T-helper 2 cell (primary cell): Measurements from ENCODE around the gene NDUFAF8.
A peak's percentile ranks its signal among the peaks of the same experiment; 100 is the strongest.

Experiments
- DNase-seq, 5 experiments: peaks; one replicate each; pipeline versions ENCODE4 v3.0.0 to v3.0.0-alpha.2; 2012 to 2022

NDUFAF8 gene

DNA sequence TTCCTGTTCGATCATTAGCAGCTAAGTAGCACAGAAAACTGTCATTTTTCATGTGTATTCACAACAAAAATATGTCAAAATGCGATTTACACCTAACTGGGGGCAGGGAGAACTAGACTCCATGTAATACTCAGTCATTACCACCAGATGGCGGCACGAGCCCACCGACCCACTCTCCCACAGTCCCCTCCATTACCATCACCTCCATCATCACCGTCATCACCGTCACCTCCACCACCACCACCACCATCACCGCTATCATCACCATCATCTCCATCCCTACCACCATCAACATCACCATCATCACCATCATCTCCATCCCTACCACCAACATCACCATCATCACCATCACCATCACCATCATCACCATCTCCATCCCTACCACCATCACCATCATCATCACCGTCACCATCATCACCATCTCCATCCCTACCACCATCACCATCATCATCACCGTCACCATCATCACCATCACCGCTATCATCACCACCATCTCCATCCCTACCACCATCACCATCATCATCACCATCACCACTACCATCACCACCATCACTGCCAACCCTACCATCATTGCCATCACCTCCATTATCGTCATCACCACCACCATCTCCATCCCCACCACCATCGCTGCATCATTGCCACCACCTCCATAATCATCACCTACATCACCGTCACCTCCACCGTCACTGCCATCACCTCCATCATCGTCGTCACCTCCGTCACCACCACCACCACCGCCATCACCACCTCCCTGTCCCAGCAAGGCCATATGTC, 14.4 kb downstream of the NDUFAF8 start:
- peak in 4 of 5 experiments; percentile 33 to 61 (median 40) for DNase-seq

DNA sequence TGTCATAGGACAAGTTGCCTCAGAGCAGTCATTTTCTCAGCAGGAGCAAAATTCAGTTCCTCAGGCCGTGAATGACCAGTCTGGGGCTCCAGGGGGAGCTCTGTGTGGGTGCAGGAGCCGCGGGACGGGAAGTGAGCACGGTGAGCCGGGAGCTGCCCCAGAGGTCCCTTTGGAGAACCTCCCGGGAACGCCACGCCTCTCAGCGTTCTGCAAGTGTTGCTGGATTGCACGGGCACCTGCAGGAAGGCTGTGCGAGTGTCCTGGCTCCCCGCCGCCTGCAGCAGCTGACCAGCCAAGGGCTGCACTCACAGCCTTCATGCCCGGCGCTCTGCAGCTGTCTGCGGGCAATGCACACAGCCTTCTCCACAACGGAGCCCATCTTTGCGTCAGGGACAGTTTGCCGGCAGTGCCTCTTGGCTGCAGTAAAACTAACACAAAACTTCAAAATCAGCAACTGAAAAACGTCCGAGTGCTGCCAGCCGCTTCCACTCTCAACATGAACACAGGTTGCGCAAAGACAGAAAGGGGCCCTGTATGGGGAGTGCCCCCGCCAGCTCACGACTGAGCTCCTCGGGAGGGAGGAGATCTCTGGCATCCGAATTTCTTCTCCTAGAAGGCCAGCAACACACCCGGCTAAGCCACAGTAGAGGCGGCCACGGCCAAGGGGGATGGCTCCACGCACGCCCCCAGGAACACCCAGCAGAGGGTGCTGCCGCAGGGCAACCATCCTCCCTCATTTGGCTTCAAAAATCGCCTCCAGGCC, 16.0 kb downstream of the NDUFAF8 start:
- DNase-seq, result no peak

DNA sequence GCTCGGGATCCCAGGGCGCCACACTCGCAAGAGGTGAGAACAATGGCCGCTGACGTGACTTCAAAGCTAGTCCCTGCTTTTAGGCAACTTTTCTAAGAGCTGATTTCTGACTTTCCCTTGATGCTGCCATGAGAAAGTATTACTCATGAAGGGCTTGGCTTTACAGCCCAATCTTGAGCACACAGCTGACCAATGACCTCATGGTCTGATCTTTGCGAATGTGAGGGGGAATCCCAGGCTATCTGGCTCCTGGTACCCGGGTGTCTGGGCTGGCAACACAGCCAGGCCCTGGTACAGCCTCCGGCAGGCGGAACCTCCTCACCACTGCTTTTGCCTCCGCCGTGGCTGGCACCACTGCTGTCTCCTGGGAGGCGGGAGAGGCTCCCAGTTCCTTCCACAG, 17.5 kb downstream of the NDUFAF8 start:
- DNase-seq, result no peak

DNA sequence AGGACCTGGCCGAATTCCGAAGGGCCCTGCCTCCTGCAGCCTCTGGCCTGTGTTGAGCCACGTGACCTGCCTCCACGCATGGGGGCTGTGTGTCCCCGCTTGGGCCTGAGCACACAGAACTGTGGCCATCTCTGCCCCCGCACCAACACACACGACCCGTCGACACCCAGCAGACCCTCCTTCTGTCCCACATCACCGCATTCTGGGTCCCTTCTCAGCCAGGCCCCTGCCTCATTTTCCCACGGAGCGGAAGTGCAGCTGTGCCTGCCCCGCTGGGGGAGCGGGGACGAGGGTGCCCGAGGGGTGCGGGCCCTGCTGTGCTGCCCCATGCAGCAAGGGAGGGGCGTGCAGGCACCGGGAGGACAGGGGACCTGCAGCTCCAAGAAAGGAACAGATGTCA, 18.4 kb downstream of the NDUFAF8 start:
- no peak for DNase-seq

DNA sequence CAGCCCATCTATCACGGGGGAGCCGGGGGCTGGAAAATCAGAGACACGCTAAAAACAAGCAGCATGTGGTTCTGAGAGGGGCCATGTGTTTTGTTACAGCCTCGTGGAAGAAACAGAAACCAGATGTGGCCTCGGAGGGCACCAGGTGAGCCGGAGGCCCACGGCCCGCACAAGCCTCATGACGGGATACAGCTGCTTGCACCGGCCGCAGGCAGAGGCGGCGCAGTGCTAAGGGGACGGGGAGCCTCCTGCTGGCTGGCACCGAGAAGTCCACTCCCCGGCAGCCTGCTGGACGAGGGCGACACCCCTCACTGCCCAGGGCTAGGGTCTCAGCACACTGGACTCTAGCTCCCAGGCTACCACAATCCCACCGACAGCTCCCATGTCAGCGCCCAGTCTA, 19.2 kb downstream of the NDUFAF8 start:
- no peak for DNase-seq

DNA sequence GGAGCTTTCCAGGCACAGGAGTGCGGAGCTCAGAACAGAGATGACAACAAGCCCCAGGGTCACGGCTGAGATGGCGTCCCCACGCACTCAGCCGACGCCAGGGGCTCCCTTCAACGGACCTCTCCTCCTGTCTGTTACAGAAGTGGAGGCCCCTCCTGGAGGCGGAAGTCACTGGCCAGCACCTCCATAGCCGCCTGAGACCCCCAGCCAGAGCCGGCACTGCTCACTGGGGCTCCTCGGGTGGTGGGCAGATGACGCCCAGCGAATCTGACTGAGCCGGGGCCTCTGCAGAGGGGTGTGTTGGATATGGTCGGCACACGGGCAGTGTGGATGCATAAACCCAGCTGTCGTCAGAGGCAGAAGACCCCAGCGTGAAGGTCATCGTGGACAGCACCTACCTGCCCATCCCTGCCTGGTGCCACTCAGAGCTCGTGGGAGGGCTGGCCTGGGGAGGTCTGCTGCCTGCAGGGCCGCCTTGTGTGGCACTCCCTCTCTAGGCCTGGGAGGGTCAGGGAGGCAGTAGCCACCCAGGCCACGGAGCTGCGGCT, 20.0 kb downstream of the NDUFAF8 start:
- no peak for DNase-seq

DNA sequence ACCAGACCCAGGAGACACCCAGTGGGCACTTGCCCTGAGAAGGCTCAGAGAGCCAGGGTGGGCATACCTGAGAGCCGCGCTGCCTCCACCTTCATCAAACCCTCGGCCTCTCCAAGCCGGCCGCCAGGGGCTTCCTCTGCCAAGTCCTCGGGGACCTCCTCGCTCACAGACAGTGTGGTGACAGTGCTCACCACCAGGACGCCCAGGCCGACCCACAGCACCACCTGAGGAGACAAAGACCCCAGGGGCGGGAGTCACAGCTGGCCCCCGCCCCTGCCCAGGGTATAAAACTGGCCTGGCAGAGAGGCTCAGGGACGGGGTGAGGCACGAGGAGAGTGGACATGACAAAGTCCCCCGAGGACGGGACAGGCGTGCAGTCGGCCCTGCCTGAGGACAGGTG, 21.1 kb downstream of the NDUFAF8 start:
- no peak for DNase-seq

DNA sequence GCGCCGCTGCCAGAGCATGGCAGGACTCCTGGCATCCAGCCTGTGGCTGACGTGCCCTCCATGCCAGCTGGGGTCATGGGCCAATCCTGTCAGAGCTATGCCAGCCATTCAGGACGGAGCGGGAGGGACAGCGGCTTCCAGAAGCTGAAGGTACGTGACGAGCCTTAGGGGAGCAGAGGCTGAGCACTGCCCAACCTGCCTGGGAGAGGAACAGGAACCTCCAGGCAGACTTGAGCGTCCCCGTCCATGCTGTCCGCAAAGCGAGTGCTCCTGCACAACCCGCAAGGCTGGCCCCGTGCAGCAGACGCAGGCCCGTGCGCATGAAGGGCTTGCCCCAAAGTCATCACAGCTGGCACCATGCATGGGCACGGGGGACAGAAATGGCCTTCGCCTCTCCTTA, 21.5 kb downstream of the NDUFAF8 start:
- DNase-seq, result no peak

DNA sequence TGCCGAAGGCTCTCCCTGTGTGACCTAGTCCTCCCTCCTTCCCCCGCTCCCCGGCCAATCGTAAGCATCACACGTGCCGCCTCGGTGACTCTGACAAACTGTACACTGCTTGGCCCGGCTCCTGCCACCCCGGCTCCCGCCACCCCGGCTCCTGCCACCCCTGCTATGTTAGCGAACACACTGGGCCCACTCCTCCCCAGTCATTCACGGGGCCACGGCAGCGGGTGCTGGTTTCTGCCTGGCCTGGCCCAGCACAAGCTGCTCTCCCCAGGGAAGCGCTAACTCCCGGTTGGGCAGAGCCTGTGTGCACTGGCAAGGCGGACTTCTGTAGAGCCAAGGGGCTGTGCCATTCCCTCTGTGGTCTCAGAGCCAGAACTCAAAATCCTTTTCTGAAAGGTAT, 22.0 kb downstream of the NDUFAF8 start:
- no peak for DNase-seq

DNA sequence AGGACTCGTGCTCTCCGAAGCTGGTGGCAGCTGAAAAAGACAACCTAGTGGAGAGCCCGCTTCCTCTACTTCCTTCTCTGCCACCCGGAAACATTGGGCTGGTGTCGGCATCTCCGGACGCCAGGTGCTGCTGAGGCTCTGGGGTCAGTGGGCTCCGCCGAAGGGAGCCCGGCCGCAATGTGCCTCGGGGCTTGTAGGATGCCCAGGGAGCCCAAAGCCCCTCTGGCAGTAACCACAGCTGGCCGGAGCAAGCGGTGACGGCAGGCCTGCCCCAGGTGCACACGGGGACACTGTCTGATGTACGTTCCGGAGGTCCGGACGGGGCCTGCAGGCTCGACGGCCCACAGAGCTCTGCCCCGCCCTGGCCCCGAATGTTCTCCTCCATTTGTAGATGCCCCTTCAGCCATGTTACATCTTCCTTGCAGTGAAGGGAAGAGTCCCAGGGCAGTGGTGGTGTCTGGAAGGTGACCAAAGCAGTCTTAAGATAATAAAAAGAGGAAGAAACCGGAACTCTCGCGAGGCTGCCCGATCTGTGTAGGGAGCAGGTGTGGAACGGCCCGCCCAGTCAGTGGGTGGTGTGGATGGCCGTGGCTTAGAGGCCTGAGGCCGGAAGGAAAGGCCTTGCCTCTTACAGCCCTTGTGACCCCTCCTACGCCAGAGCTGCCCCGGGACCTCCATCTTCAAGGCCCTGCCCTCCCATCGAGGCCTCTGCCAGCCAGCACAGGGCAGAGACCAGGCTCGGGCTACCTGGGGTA, 22.6 kb downstream of the NDUFAF8 start:
- DNase-seq, result no peak

DNA sequence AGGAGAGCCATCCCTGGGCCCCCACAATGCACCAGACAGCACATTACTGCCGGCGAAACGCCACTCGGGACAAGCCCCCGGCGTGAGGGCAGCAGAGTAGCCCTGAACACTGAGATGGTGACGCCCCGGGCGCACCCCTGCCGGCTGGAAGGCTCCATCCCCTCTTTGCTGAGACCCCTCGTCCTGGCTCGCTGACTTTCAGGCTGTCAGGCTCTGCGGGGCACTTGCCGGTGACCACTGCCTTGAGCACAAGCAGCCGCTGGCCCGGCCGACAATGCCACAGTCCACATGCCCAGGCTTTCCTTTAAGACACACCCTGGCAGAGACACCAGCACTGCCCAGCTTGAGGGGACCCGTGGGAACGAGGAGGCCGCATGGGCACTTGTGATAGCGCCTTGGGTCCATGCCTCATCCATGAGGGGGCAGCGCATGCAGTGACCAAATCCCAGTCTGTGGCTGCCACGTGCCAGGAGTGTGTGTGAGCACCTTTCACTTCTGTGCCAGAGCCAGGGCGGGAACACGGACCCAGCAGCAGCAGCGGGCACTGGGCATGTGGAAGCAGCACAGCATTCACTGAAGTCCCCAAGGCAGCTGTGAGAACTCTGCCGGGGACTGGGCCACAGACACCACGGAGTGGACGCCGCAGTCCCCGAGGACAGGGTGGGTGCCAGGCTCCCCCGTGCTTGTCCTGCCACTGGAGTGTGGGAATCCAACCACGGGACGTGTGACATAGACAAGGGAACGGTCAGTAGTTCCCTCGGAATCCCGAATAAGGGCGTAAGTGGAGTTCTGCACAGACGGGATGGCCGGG, 24.5 kb downstream of the NDUFAF8 start:
- no peak for DNase-seq

DNA sequence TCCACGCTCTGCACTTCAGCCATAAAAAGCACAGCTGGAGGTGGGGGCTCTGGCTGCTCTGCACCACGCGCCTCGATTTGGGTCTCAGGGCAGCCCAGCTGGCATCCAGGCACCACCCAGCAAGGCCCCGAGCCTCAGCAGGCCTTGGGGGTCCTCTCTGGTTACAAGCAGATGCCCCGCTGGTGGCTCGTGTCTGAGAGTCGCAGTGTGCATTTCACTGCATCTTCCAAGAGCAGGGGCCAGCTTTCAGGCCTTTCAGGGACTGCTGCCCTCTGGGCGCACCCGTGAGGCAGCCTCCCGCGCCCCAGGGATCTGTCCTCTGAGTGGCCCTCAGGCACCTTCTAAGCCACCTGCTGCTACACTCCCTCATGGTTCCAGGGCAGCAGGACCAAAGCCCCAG, 25.5 kb downstream of the NDUFAF8 start:
- no peak for DNase-seq

DNA sequence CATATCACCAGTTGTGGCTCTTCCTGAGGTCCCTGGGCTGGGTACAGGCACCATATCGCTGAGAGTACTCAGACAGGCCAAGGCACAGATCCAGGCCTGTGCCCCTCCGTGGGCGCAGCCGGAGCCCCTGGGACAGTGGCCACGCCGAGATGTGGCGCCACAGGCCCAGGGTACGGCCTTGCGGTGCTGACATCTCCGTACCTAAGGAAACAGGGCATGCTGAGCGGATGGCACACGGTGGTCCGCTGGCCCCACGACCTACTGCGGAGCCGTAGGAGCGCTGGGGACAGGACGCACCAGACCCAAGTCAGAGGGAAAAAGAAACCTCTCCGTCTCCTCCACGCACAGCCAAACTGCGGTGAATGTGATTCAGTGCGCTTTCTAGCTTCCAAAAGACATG, 26.5 kb downstream of the NDUFAF8 start:
- no peak for DNase-seq

DNA sequence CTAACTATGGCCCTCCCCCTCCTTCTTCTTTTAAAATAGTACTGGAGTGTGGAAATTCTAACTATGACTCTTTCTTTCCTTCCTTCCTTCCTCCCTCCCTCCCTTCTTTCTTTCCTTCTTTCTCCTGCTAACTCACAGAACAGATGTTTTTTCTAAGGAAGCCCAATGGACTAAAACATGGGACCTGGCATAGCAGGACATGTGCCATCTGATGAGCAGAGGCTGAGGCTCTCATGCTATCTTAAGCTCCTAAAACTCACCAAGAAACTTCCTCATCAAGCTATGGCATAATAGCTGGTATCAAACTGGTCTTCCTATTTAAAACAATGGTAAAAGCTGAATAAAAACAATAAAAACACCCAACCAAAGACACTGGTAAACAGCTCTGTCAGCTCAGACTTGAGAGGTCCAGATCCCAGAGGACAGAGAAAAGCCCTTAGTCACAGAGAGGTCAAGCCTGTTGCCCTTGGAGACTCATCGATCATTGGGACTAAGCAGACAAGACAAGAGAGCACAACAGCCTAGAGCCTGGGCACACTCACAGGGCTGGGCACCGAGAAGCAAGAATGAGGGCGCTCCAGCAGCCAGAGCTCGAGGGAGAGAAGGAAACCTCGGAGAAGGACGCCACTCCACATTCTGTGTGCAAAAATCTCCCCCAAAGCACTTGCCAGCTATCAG, 28.4 kb downstream of the NDUFAF8 start:
- DNase-seq, result no peak

DNA sequence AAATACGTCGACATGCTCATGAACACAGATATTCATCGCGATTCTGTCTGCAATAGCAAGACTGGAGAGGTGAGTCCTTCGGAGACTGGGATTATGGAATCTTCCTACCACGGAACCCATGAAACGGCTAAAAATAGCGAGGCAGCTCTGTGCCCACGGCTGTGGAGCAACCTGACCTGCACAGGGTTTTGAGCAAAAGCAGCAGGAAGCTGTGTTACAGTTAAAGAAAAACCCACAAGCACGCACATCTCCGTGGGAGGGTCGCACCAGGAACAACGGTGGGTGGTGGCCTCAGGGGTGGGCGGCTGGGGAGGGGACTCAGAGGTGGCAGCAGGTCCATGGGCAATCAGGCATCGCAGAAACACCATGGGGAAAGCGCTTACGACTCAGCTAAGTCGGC, 31.2 kb downstream of the NDUFAF8 start:
- no peak for DNase-seq

DNA sequence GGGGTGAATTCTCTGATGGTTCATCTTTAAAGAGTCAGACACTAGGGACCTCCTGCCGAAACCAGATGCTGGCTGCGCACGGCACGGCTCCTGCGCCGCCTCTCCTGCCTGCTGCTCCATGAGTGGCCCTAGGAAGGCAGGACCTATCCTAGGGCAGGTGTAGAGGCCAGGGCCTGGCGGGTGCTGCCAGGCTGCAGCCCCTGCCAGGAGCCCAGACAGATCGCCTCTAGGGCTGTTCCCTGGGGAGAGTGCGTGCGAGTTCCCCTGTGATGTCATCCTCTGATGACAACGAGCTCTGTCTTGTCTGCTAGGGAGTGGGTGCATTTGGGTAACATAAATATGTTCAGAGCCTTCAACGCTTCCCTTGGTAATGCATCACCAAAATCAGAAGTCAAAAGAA, 32.1 kb downstream of the NDUFAF8 start:
- no peak for DNase-seq

DNA sequence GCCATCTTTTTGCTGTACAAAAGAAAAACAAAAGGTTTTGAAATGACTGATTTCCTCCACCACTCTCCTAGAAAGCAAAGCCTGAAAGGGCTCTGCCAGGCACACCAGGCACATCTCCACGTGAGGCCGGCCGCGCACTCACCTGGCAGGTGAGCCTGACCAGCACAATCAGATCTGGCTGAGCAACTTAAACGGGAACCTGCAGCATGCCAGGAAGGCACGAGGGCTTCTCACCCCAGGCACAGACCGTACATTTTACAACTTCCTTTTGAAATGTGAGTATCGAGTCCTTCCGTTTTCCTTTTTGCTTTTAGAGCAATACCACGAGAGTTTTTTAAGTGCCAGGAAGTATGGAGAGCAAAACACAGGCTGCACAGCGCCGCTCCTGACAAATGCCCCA, 33.5 kb downstream of the NDUFAF8 start:
- DNase-seq, result no peak

DNA sequence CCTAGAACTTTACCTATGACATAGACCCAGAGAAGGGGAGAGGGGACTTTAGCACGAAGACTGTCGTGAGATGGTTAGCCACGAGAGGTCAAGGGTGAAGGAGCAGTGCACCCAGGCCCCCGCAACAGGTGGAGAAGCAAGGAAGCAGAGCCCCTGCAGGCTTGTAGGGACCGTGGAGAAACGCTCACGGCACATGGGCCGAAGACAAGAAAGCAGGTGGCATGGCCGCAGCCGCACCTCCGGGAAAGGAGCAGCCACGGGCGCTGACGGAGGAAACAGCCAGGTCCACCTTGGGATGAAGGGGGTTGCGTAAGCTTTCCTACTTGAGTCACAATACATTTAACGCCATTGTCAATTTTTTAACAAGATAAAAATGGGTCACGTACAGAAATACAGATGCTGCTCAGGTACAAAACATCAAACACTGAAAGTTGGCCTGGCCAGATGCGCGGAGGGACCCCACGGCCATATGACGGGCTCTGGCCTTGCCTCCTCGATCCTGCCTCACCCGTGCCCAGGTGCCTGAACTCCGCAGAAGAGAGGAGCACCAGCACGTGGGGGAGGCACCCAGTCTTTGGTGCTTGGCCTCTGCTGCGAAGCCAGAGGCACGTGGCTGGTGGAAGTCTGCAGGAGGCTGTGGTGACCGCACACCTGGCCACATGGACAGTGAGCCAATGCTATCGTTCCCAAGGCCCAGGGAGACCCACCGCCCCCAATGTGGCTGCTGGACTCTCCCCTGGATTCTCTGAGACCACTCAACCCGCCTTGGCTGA, 34.8 kb downstream of the NDUFAF8 start:
- DNase-seq, result no peak

DNA sequence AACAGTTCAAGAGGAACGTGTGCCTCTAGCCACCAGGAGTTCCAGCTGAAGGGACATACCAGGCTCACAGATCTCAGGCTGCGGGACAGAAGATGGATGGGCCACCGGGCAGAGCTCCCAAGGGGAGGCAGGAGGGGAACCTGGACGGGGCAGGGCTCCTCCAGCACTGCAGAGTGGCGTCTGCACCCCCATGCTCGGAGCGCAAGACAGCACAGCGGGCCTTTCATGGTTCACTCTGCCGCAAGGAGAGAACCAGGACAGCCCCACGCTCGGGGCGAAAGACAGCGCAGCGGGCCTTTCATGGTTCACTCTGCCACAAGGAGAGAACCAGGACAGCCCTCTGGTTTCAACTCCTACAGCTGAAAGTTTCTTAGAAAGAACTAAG, 35.3 kb downstream of the NDUFAF8 start:
- DNase-seq, result no peak

DNA sequence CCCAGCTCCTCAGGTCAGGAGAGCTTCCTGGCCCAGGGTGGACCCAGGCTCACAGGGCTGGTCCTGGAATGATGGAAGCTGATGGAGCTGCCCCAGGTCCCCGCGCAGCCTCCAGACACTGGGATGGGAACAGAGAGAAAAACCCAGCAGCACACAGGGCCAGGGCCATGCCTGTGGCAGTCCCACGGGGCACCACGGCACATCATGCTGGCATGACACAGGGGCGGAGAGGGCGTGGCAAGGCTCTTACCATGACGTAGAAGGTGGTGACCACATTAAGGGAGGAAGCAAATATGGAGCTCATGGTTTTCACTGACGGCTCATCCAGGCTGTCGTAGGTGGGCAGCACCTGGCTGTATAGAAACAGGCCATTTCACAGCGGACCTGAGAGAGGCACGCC, 37.7 kb downstream of the NDUFAF8 start:
- DNase-seq, result no peak

DNA sequence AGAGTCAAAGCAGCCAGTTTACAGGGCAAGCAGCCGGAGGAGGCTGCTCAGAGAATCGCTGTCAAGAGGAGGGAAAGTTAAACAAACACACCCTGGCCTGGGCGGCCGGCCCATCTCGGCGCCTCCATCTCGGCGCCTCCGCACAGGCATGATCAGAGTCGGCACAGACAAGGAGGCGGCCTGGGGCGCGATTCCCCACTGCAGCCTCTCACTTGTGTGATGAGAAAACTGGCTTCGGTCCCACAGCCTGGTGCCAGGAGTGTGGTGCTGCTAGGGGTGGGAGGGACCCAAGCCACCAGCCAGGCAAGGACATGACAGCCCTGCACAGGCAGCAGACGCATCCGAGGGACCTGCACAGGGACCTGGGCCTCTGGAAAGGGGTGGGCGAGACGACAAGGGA, 38.3 kb downstream of the NDUFAF8 start:
- DNase-seq, result no peak
